HG03039 (cell line): Measurements from ENCODE around the gene PPP1R9A.

ENCODE experiments used
- ATAC-seq: cut with Tn5 transposase; IDR thresholded peaks from one replicate; pipeline ENCODE4 v1.9.1; 2021; ENCODE audit warnings: mild to moderate bottlenecking, moderate library complexity; ENCODE audit not compliant: unreplicated experiment

PPP1R9A gene

GRCh38 chr7:95304990-95305389 is 397.6 kb downstream of the PPP1R9A start:
- no peak for ATAC-seq

- ATAC-seq = no peak
Observed at GRCh38 chr7:95309951-95310350, 402.6 kb downstream of the PPP1R9A start.

DNA sequence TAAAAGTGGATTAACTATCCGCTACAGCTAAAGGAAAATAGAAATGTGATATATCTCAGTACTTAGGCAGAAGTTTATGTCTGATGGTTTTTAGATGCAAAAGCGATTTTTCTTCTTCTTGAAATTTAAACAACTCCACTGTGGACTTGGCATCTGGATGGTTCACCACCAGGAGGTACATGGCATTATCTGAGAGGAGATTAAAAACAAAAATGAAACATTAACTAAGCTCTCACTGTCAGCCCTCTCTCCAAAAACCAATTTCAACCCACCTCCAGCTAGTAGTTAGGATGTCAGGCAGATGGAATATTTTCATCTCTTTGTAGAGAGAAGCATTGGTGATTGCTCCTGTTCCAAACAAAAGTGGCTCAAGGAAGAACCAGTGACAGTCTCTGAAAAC is 404.0 kb downstream of the PPP1R9A start:
- ATAC-seq = no peak

DNA sequence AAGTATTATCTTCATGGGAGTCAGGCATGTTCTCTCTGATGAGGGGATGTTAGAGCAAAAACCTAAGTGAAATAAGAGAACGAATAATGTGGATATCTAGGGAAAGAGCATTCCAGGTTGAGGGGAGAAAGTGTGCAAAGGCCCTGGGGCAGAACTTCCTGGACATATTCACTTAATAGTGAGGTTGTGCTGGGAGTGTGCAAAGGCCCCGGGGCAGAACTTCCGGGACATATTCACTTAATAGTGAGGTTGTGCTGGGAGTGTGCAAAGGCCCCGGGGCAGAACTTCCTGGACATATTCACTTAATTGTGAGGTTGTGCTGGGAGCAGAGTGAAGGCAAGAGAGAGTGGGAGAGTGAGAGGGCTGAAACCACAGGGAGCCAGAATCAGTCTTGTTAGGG is 405.2 kb downstream of the PPP1R9A start:
- ATAC-seq = no peak

DNA sequence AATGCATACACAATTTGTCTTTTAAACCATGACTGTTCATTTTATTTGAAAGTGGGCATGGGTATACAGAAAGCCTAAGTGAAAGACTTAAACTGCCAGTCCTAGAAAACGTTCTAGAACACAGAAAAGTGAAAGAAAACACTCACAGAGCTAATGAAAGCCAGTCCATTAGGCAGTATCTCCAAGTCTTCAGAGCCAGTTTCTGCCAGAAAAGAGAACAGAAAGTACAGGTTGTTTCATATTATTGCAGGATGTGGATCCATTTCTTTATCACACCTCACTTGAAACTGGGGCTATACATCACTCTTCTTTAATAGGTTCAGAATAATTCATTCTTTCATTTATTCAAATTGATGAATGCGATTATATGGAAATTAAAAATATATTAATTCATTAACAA is 409.2 kb downstream of the PPP1R9A start:
- no peak for ATAC-seq

GRCh38 chr7:95317546-95317945 is 410.2 kb downstream of the PPP1R9A start:
- ATAC-seq = no peak

- no peak for ATAC-seq
Observed at GRCh38 chr7:95317966-95318365, 410.6 kb downstream of the PPP1R9A start.

- ATAC-seq = no peak
Observed at GRCh38 chr7:95318501-95319100, 411.2 kb downstream of the PPP1R9A start.

DNA sequence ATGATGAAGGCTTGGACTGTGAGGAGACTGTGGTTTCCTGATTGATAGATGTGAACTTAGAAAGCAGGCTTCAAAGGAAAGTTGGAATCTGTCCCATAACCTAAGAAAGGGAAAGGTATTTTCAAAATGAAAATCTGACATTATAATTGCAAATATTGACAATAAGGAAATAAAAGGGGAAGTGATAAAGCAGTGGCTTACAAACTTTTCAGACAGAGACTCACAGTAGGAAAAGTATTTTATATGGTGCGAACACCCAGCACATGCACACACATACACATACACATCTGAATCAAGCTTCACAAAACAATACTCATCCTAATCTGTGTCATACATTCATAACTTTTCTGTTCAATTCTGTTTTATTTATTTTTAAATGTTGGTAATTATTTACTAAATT is 412.2 kb downstream of the PPP1R9A start:
- no peak for ATAC-seq

- no peak for ATAC-seq
Observed at GRCh38 chr7:95320651-95321050, 413.3 kb downstream of the PPP1R9A start.

GRCh38 chr7:95321720-95322119 is 414.3 kb downstream of the PPP1R9A start:
- no peak for ATAC-seq

- no peak for ATAC-seq
Observed at GRCh38 chr7:95322396-95322795, 415.0 kb downstream of the PPP1R9A start.

GRCh38 chr7:95322854-95323253 is 415.5 kb downstream of the PPP1R9A start:
- no peak for ATAC-seq

- ATAC-seq = no peak
Observed at GRCh38 chr7:95323410-95324129, 416.2 kb downstream of the PPP1R9A start.

DNA sequence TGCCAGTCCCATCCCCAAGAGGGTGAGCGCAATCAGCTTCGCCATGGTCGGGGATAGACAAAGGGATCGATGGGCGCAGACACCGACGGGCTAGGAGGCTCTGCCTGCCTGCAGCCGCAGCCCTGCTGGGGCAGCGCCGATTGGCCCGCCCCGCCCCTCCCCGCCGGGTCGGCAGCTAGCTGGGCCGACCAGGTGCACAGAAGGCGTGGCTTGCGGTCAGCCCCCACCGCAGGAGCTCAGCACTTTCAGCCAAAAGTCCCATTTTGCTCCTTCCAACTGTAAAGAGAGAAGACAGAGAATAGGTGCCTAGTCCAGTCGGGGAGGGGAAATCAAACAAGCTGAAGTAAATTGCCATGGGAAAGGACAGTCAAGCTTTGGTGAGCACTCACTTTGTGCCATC is 417.0 kb downstream of the PPP1R9A start, which contains the start of gene PON1:
Gene PON1, minus strand, starts transcription at position 102 of the 400 bp plus-strand sequence. Its CDS starts 57 bp downstream, at position 45.
- ATAC-seq = no peak

DNA sequence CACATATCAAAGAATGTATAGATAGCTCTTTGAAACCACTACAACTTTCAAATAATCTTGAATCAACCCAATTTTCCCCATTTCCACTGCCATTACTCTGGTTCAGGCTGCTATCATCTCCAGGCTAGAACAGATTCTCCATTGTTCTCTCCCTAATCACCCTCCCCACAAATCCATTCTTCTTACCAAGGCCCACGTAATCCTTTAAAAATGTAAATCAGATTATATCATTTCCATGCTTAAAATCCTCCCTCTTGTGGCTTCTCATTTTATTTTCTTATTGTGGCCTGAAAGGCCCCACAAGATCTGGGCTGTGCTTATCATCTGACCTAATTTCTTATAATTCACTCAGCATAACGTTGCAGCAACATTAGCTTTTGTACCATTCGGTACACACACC is 420.0 kb downstream of the PPP1R9A start:
- no peak for ATAC-seq

- ATAC-seq = peak; percentile 92
Observed at GRCh38 chr7:95330204-95330960, 423.0 kb downstream of the PPP1R9A start.

- ATAC-seq = peak; percentile 9
Observed at GRCh38 chr7:95330961-95331337, 423.6 kb downstream of the PPP1R9A start.

- ATAC-seq = no peak
Observed at GRCh38 chr7:95334447-95334846, 427.1 kb downstream of the PPP1R9A start.

GRCh38 chr7:95335093-95335492 is 427.7 kb downstream of the PPP1R9A start:
- no peak for ATAC-seq

- no peak for ATAC-seq
Observed at GRCh38 chr7:95338832-95339231, 431.4 kb downstream of the PPP1R9A start.

- ATAC-seq = no peak
Observed at GRCh38 chr7:95340491-95340890, 433.1 kb downstream of the PPP1R9A start.
